ENCODE results near the gene ZNF655.

DNA sequence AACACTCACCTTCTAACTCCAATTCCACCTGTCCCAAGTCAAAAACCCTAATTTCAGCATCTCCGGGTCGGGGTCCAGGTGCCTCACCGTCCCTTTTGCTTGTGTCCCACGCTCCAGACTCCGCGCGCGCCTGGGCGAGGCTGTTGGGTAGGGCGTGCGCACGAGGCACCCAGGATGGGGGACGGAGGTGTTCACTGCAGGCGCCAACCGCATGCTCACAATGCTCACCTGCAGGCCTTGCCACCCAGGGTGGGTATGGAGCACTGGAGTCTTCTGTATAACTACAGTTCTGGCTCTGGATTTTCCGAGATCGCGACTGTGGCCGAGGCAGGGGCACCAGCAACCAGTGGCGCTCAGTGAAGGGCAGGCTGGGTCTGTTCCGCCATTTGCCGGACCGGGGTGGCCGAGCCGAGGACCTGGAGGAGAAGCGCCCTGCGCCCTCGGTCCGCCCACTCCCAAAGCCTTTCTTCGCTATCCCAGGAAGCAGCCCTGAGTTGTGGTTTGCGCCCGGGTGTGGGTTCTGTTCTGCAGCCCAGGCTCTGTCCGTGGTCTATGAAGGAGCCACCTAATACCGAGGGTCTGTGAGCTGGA lies 15.3 kb upstream of the ZNF655 start:
- TF ChIP-seq CEBPB (IDR thresholded peaks at IDR 0.05; ENCODE audit: low read depth, low read length) (no peak), RAD21 (IDR thresholded peaks at IDR 0.05; ENCODE audit: low read length) (no peak), RFX5 (IDR thresholded peaks at IDR 0.05; ENCODE audit: low read depth, low read length) (no peak), SMC3 (IDR thresholded peaks at IDR 0.05; ENCODE audit: low read depth, low read length) (no peak), NFE2L2 (IDR thresholded peaks at IDR 0.05; ENCODE audit: low read depth, low read length) (no peak), POLR2A (IDR thresholded peaks at IDR 0.05; ENCODE audit: low read depth, low read length) (no peak), RCOR1 (IDR thresholded peaks at IDR 0.05; ENCODE audit: insufficient replicate concordance, low read length) (no peak), MAFK (IDR thresholded peaks at IDR 0.05; ENCODE audit: low read depth, low read length) (no peak), MAZ (IDR thresholded peaks at IDR 0.05; ENCODE audit: borderline replicate concordance, low read depth, low read length) (no peak), FOS (IDR thresholded peaks at IDR 0.05; ENCODE audit: low read depth, low read length) (no peak), MXI1 (IDR thresholded peaks at IDR 0.05; ENCODE audit: borderline replicate concordance, low read depth, low read length) (no peak)
- TF ChIP-seq, protein P1, sequence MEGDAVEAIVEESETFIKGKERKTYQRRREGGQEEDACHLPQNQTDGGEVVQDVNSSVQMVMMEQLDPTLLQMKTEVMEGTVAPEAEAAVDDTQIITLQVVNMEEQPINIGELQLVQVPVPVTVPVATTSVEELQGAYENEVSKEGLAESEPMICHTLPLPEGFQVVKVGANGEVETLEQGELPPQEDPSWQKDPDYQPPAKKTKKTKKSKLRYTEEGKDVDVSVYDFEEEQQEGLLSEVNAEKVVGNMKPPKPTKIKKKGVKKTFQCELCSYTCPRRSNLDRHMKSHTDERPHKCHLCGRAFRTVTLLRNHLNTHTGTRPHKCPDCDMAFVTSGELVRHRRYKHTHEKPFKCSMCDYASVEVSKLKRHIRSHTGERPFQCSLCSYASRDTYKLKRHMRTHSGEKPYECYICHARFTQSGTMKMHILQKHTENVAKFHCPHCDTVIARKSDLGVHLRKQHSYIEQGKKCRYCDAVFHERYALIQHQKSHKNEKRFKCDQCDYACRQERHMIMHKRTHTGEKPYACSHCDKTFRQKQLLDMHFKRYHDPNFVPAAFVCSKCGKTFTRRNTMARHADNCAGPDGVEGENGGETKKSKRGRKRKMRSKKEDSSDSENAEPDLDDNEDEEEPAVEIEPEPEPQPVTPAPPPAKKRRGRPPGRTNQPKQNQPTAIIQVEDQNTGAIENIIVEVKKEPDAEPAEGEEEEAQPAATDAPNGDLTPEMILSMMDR (conservative IDR thresholded peaks at IDR 0.05; ENCODE audit: low read depth, low read length): no peak
- TF ChIP-seq, protein P2, sequence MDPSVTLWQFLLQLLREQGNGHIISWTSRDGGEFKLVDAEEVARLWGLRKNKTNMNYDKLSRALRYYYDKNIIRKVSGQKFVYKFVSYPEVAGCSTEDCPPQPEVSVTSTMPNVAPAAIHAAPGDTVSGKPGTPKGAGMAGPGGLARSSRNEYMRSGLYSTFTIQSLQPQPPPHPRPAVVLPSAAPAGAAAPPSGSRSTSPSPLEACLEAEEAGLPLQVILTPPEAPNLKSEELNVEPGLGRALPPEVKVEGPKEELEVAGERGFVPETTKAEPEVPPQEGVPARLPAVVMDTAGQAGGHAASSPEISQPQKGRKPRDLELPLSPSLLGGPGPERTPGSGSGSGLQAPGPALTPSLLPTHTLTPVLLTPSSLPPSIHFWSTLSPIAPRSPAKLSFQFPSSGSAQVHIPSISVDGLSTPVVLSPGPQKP (IDR thresholded peaks at IDR 0.05; ENCODE audit: borderline replicate concordance, low read depth, low read length): no peak
- TF ChIP-seq, protein P3, sequence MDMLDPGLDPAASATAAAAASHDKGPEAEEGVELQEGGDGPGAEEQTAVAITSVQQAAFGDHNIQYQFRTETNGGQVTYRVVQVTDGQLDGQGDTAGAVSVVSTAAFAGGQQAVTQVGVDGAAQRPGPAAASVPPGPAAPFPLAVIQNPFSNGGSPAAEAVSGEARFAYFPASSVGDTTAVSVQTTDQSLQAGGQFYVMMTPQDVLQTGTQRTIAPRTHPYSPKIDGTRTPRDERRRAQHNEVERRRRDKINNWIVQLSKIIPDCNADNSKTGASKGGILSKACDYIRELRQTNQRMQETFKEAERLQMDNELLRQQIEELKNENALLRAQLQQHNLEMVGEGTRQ (IDR thresholded peaks at IDR 0.05; ENCODE audit: low read depth, low read length): no peak

Measured in IMR-90 (cell line).